Mucosa of descending colon (tissue), 3 donors: ENCODE measurements around the gene VPS13D. TPM values are rescaled to one million over a fixed set of nuclear protein-coding genes. Genes with fewer than 3 reads are reported as not detected.

ENCODE experiments used
- ATAC-seq: fragments of 200-7000 bp; cut with Tn5 transposase; one replicate; pipeline ENCODE4 v1.9.1; 2020; ENCODE audit warnings: mild to moderate bottlenecking, moderate library complexity
- DNase-seq, 3 donors: peaks; one replicate each; pipeline ENCODE4 v3.0.0-alpha.2; 2020
- H3K36me3 ChIP-seq: fragments of 200-600 bp; one replicate; pipeline ENCODE4 v1.8.0; 2021; ENCODE audit warnings: low read depth, mild to moderate bottlenecking
- H3K4me1 ChIP-seq: fragments of 200-600 bp; one replicate; pipeline ENCODE4 v1.8.0; 2021; ENCODE audit warnings: low read depth, mild to moderate bottlenecking
- H3K4me3 ChIP-seq: fragments of 200-600 bp; one replicate; pipeline ENCODE4 v1.8.0; 2021; ENCODE audit warnings: mild to moderate bottlenecking
- H3K9me3 ChIP-seq: fragments of 200-600 bp; one replicate; pipeline ENCODE4 v1.8.0; 2021; ENCODE audit warnings: mild to moderate bottlenecking
- intact Hi-C, 2 donors: fragments of 100-400 bp; cut with DNase I in 1 of 2; cut with micrococcal nuclease in 1 of 2; formaldehyde crosslinking; loops; one replicate each; pipeline versions ENCODE4 v1.11.0 to v1.11.1; 2022; cut with DNase I, micrococcal nuclease
- total RNA-seq, 3 donors: library from RNA; stranded (reverse); fragmentation: NEBNext Ultra II Directional in 2 of 3; extraction: Animal tissue kit (Norgen Biotek cat#: 25700) in 2 of 3; gene quantifications; one replicate each; pipeline versions ENCODE4 v1.2.1 to v1.2.4, GENCODE V29; 2021 to 2023
- TF ChIP-seq, protein P1 (sequence below): fragments of 200-600 bp; IDR thresholded peaks from one replicate; pipeline ENCODE4 v1.8.0; 2022; ENCODE audit warnings: antibody characterized with exemption, mild to moderate bottlenecking
- donor health status: DM: no; HTN: no; CAD: no; lungs with moderate emphysema.
- donor health status: DM: no; HTN: no; CAD: no.
- donor health status: DM: no; HTN: yes; CAD: no.

Gene VPS13D
- total RNA-seq, 3 donors from 2014 or later, result 70.1 to 96.6 (median 96.6) TPM

DNA sequence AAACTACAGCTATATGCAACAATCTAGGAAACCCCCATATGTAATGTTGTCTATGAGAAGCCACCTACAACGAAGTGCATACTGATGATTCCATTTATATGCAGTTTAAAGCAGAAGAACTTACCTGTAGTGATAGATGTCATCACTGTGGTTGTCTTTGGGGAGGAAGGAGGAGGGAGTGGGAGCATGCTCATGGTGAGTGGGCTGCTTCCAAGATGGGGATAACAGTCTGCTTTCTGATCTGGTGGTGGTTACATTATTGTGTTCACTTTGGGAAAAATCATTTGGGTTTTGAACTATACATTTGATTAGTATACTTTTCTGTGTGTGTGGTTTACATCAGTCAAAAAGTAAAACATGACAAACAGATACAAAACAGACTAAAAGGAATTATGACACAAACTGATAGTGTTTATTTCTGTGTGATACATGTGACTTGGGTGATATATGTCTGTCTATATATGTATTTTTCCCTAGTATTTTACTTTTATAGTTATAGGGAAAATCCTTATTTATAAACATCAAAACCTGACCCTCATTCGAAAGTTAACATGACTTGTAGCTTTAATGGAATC is 184.7 kb downstream of the VPS13D start:
- Histone ChIP-seq H3K9me3 (no peaks in the 10 kb centered on the region), H3K36me3 (no peaks in the 10 kb centered on the region), H3K4me3 (no peak overlapping the region), H3K4me1 (peaks cover 10% of the 10 kb centered on the region)
- no peak for DNase-seq
- ATAC-seq, result no peak
- TF ChIP-seq, protein P1, sequence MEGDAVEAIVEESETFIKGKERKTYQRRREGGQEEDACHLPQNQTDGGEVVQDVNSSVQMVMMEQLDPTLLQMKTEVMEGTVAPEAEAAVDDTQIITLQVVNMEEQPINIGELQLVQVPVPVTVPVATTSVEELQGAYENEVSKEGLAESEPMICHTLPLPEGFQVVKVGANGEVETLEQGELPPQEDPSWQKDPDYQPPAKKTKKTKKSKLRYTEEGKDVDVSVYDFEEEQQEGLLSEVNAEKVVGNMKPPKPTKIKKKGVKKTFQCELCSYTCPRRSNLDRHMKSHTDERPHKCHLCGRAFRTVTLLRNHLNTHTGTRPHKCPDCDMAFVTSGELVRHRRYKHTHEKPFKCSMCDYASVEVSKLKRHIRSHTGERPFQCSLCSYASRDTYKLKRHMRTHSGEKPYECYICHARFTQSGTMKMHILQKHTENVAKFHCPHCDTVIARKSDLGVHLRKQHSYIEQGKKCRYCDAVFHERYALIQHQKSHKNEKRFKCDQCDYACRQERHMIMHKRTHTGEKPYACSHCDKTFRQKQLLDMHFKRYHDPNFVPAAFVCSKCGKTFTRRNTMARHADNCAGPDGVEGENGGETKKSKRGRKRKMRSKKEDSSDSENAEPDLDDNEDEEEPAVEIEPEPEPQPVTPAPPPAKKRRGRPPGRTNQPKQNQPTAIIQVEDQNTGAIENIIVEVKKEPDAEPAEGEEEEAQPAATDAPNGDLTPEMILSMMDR, result no peak
- intact Hi-C loops, result no loop called here

DNA sequence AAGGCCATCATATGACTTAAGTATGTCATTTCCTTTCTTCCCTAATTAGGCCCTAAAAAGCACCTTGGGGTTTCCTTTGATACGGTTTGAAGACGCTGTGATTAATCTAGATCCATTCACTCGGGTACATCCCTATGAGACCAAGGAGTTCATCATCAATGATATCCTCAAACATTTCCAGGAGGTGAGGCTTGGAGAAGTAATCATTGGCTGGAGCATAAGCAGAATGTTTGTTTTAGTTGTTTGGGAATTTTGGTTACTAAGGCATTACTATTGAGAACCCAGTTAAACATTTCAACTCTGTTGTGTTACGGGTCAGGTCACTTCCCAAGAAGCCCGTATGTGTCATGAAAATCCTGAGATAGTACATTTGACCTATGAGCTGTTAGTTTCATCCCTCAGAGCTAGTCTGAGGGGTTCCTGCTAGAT is 185.2 kb downstream of the VPS13D start:
- DNase-seq (no peak), ATAC-seq (no peak)
- TF ChIP-seq, protein P1, result no peak
- Histone ChIP-seq H3K36me3 (no peaks in the 10 kb centered on the region), H3K4me3 (no peak overlapping the region), H3K4me1 (peaks cover 10% of the 10 kb centered on the region), H3K9me3 (no peaks in the 10 kb centered on the region)
- intact Hi-C loops, result no loop called here

DNA sequence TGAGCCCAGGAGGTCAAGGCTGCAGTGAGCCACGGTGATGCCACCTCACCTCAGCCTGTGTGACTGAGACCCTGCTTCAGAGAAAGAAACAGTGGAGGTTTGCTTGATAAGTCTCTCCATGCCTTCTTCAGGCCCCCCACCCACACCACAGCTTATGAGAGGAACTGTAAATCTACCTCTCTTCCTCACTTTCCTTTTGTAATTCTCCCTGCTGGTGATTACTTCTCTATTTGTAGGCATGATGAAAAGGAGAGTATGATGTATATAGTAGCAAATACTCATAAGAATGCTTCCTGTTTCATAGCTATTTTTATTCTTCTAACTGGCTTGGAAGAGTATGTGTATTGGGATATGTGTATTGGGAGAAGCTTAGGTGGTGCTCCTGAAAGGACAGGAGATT is 186.3 kb downstream of the VPS13D start:
- TF ChIP-seq, protein P1, result no peak
- Histone ChIP-seq H3K4me1 (peaks cover 10% of the 10 kb centered on the region), H3K9me3 (no peaks in the 10 kb centered on the region), H3K36me3 (no peaks in the 10 kb centered on the region), H3K4me3 (no peak overlapping the region)
- intact Hi-C loops, result no loop called here
- DNase-seq (no peak), ATAC-seq (no peak)

DNA sequence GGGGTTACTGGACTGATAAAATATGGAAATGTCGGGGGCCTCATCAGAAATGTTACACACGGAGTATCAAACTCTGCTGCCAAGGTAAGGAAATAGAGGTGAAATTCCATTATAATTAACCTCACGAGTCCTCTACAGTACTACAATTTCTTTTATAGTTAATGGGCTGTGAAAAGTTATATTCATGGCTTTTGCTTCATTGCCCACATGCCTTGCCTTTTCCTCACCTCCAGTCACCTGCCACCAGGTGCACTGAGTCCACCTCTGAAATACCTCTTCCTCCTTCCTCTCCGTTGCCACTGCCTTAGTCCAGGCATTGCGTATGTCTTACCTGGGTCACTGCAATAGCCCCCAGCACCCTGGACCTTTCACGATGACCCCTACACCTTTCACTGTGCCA is 186.9 kb downstream of the VPS13D start:
- Histone ChIP-seq H3K4me3 (no peak overlapping the region), H3K9me3 (no peaks in the 10 kb centered on the region), H3K4me1 (peaks cover 10% of the 10 kb centered on the region), H3K36me3 (no peaks in the 10 kb centered on the region)
- DNase-seq, result no peak
- ATAC-seq, result no peak
- TF ChIP-seq, protein P1, result no peak
- intact Hi-C loops, result no loop called here

DNA sequence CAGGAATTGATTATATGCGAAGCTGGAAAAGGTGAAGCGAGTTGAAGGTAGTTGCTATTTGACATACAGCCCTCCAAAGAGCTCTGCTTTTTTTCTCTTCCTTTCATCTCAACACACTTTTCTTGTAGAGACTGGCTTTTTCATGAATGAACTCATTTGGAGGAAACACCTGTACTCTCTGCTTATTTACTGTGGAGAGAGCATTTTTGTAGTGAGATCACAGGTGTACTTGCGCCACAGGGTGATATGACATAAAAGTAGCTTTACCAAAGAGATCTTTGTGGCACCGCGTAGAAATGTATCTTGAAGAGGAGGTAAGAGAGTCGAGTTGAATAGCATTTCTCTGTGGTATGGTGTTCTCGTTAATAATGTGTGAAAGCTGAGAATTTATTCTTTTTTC is 187.6 kb downstream of the VPS13D start:
- no peak for DNase-seq
- Histone ChIP-seq H3K36me3 (no peaks in the 10 kb centered on the region), H3K4me1 (peaks cover 10% of the 10 kb centered on the region), H3K4me3 (no peak overlapping the region), H3K9me3 (no peaks in the 10 kb centered on the region)
- intact Hi-C loops, result no loop called here
- no peak for ATAC-seq
- TF ChIP-seq, protein P1, result no peak

DNA sequence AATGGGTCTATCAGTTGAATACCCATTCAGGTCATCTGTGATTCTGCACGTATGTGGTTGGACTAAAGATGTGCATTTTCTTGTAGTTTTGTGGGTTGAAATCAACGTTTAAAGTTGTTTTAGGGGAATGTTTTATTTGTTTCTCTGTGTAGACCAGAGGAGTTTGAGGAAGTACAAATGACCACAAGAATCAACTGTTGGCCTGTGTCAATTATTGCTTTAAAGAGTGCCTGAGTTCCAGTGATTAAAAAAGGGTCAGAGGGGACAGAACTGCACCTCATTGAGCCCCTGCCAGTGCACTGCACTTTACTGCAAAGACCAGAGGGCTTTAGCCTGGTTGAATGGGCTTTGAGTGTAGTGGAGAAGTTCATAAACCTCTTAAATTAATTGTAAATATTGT is 190.3 kb downstream of the VPS13D start:
- intact Hi-C loops, result no loop called here
- Histone ChIP-seq H3K9me3 (no peaks in the 10 kb centered on the region), H3K4me3 (no peak overlapping the region), H3K4me1 (no peaks in the 10 kb centered on the region), H3K36me3 (no peaks in the 10 kb centered on the region)
- no peak for ATAC-seq
- TF ChIP-seq, protein P1, result no peak
- no peak for DNase-seq
